Mucosa of gallbladder (tissue), 1 donor: ENCODE measurements around the gene EFCAB14. TPM values are rescaled to one million over a fixed set of nuclear protein-coding genes. Genes with fewer than 3 reads are reported as not detected.
"Not testable (repeated sequence)": the region's sequence is repeated elsewhere in the genome, so short reads cannot be mapped to it uniquely, and the experiment has no call there.

ENCODE experiments used
- DNase-seq: peaks from one replicate; pipeline ENCODE4 v3.0.0-alpha.2; 2020; ENCODE audit warnings: low spot score
- total RNA-seq: library from RNA; stranded (reverse); gene quantifications from one replicate; pipeline ENCODE4 v1.2.1, GENCODE V29; 2021
- donor health status: DM: no; HTN: no; CAD: no.

EFCAB14 gene
- total RNA-seq, 1 donor from 2014 or later, result 128 TPM

- no peak for DNase-seq
These were observed 5.0 kb upstream of the EFCAB14 start for GRCh38 chr1:46723901-46724300.

DNA sequence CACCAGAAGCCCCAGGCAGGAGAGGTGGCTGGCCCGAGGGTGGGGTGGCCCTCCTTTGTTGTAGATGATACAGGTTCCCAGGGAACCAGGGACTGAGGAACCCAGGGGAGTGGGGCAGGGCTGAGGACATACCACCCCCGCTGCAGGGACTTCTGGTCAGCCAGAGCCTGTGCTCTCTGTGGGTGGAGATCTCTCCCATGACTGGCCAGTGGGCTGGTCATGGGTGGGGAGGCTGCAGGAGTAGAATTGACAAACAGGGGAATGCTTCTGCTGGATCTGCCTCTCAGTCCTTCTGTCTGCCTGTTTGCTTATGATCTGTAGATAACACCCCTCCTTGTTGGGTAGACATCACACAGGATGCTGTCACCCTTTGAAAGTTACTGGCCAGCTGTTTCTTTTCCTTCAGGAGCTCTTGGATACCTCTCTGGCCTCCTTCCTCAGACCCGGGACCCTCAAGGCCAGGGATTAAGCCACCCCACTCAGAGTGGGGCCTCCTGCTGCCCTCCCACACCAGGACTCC, 2.8 kb upstream of the EFCAB14 start:
- no peak for DNase-seq

GRCh38 chr1:46721204-46721603, 2.3 kb upstream of the EFCAB14 start:
- no peak for DNase-seq

GRCh38 chr1:46720319-46720718, 1.4 kb upstream of the EFCAB14 start:
- not testable (repeated sequence) for DNase-seq

GRCh38 chr1:46719689-46720088, 775 bp upstream of the EFCAB14 start:
- peak; percentile 67 for DNase-seq

DNA sequence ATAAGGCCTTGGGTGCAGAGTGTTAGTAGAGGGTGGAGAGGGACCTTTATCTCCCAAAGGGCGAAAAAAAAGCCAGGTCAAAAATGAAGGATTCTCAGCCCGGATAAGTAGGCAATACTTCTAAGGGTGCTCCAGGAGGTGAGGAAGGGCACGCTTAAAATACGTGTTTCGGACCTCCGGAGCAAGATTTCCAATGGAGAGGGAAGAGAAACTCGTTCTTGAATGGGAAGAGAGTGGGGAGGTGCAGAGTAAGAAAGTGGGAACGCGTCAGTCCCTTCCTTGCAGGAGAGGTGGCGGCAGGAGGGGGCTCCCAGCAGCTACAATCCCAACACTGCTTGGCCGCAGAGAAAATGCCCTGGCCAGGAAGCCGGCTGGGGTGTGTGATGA, 581 bp downstream of the EFCAB14 start:
- no peak for DNase-seq

GRCh38 chr1:46717654-46718053, 1.3 kb downstream of the EFCAB14 start:
- no peak for DNase-seq

GRCh38 chr1:46714976-46715375, 3.9 kb downstream of the EFCAB14 start:
- DNase-seq, result no peak

DNA sequence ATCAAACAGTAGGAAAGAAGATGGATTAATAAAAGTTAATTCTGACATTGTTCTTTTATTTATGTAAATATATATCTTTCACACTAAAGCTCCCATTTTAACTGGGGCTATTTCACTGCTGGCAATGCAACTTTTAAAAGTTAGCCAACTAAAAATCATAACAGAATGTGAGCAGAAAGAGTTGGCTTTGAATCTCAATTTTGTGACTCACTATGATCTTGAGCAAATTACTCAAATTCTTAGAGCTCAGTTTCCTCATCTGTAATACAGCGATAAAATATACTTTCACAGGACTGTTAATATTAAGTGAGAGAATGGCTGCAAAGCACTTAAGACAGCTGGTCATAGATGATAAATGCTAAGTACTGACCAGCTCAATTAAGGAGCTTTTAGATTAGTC, 10.8 kb downstream of the EFCAB14 start:
- DNase-seq, result no peak

- DNase-seq, result no peak
These were observed 13.5 kb downstream of the EFCAB14 start for GRCh38 chr1:46705408-46705807.

GRCh38 chr1:46703927-46704641, 14.8 kb downstream of the EFCAB14 start:
- DNase-seq, result no peak

- DNase-seq, result no peak
These were observed 19.2 kb downstream of the EFCAB14 start for GRCh38 chr1:46699666-46700065.

GRCh38 chr1:46697053-46697452, 21.9 kb downstream of the EFCAB14 start:
- no peak for DNase-seq

GRCh38 chr1:46694676-46695075, 24.2 kb downstream of the EFCAB14 start:
- not testable (repeated sequence) for DNase-seq

GRCh38 chr1:46692811-46693770, 25.8 kb downstream of the EFCAB14 start:
- DNase-seq, result no peak

DNA sequence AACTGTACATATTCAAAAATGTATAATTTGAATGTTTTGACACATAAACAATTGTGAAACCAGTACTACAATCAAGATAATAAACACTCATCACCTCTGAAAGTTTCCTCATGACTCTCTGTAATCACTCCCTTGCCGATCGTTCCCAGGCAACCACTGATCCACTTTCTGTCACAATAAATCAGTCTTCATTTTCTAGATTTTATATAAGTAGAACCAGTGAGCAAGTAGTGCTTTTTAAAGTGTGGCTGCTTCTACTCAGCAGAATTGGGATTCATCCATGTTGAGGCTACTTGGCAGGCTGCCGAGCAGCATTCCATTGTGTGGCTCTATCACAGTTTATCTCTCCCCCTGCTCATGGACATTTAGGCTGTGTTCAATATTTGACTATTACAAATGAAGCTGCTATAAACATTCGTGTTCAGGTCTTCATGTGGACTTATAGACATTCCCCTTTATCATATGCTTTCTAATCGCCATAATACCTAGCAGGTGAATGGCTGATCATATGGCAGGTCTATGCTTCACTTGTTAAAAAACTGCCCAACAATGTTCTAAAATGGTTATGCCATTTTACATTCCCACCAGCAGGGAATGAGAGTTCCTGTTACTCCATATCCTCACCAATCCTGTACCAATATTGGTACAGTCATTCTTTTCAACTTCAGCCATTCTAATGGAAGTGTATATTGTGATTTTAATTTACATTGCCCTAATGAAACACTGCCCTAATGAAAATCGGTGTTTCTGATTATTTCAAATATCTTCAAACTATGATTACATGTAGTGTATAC, 26.7 kb downstream of the EFCAB14 start:
- peak; percentile 13 for DNase-seq

DNA sequence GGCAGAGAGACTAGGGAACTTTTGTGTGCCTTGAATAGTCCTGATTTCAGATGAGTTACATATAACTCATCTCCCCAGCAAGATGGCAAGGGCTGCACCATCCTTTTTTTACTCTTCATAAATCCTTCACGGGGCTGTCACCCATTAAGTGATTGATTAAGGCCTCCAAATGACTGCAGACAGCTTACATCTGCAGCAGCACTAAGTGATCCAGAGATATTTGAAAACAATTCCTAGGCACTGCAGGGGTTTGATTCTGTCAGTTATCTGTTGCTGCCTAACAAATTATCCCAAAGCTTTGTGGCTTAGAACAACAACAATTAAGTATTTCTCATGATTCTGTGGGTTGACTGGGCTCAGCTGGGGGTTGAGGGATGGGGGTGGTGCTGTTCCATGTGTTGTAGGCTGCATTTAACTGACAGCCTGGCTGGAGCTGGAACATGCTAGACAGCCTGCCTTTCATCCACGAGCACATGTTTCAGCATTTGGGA, 27.9 kb downstream of the EFCAB14 start:
- DNase-seq, result no peak

DNA sequence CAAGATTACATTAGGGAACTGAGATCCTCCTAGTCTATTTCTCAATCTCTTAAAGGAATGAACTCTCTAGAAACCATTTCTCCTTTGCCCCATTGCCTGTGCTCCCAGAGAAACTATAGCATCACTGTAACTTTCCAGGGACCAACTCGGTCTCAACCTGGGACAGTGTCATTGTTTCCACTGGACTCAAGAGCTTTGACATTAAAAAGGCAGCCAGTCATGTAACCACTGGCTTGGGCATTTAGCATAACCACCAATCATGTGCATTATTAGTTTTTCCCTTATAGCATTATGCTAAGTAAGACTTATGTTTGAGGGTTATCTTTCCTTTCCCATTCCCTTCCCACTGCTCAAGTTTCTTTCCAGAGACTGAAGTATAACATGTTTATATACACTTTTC, 29.0 kb downstream of the EFCAB14 start:
- DNase-seq, result no peak

DNA sequence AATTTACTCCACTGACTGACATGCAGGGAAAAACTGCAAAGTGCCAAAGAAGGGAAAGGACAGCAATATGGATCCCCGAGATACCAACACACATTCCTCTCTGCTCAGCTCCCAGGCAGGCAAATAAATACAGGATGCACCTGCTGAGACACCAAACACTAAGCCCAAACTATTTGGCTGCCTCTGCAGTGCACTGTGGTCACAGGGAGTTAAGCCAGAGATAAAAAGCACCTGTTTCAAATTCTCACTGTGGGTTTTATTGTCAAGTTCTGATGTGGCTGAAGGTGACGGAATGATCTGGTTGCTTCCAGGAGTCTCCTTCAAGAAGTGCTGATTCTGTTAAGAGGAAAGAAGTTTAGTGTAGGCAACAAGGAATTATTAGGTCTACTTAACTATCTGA, 29.6 kb downstream of the EFCAB14 start:
- no peak for DNase-seq

- DNase-seq, result no peak
These were observed 30.9 kb downstream of the EFCAB14 start for GRCh38 chr1:46687921-46688509.

DNA sequence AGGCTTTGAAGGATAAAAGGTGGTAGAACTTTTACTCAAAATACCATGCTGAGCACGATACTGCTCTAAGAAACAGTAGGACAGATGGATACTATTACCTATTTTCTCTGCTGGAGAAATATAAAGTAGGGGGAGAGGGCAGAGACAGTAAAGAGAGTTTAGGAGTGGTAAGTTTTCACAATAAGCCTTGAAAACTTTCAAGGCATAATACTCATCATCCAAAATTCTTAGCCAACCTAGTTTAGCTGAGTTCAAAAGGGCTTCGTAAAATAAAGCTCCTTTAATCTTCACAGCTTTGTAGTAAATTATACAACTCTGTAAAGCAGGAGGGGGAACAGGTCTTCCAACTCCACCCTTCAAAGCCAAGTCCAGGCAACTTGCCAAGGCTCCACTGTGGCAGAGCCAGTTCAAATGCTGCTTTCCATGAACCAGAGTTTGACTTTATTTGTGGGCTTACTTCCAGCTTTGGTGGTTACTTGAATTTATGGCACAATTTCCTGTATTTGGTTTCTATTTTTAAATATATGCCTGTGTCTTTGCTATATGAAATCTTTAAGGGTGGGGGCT, 31.7 kb downstream of the EFCAB14 start:
- DNase-seq, result peak; percentile 83
